ENCODE results near the gene PPP1R9B.

Gene PPP1R9B

GRCh38 chr17:50190293-50190602, 39.8 kb upstream of the PPP1R9B start:
- TF ChIP-seq CTCF (conservative IDR thresholded peaks at IDR 0.05): no peak
- TF ChIP-seq ZFX (IDR thresholded peaks at IDR 0.05): no peak

GRCh38 chr17:50189550-50190292, 39.2 kb upstream of the PPP1R9B start:
- H3K27ac ChIP-seq: no peak overlapping the region
- no peak for TF ChIP-seq CTCF (conservative IDR thresholded peaks at IDR 0.05)
- no peak for TF ChIP-seq ZFX (IDR thresholded peaks at IDR 0.05)

More at GRCh38 chr17:50190293-50190602, 39.8 kb upstream of the PPP1R9B start:
- H3K27ac ChIP-seq: no peak overlapping the region

- H3K27ac ChIP-seq: no peak overlapping the region
- no peak for TF ChIP-seq CTCF (conservative IDR thresholded peaks at IDR 0.05)
- no peak for TF ChIP-seq ZFX (IDR thresholded peaks at IDR 0.05)
Observed at GRCh38 chr17:50188921-50189549, 38.6 kb upstream of the PPP1R9B start.

- TF ChIP-seq ZFX (IDR thresholded peaks at IDR 0.05): no peak
- TF ChIP-seq CTCF (conservative IDR thresholded peaks at IDR 0.05): no peak
- H3K27ac ChIP-seq: no peak overlapping the region
Observed at GRCh38 chr17:50188531-50188920, 38.0 kb upstream of the PPP1R9B start.

GRCh38 chr17:50187751-50188530, 37.5 kb upstream of the PPP1R9B start:
- TF ChIP-seq CTCF (conservative IDR thresholded peaks at IDR 0.05) (no peak), ZFX (IDR thresholded peaks at IDR 0.05) (no peak)
- no peak overlapping the region for H3K27ac ChIP-seq

GRCh38 chr17:50187394-50187725, 36.9 kb upstream of the PPP1R9B start:
- no peak overlapping the region for H3K27ac ChIP-seq
- TF ChIP-seq ZFX (IDR thresholded peaks at IDR 0.05): no peak
- TF ChIP-seq CTCF (conservative IDR thresholded peaks at IDR 0.05): no peak

All from C4-2B (cell line).